NCI-H1436 (cell line): ENCODE measurements around the gene RC3H2.
"Not testable (repeated sequence)": the region's sequence is repeated elsewhere in the genome, so short reads cannot be mapped to it uniquely, and the experiment has no call there.

Experiments
- DNase-seq: peaks from one replicate; lab custom pipeline; 2025; lab: John Stamatoyannopoulos, UW

RC3H2 gene

DNA sequence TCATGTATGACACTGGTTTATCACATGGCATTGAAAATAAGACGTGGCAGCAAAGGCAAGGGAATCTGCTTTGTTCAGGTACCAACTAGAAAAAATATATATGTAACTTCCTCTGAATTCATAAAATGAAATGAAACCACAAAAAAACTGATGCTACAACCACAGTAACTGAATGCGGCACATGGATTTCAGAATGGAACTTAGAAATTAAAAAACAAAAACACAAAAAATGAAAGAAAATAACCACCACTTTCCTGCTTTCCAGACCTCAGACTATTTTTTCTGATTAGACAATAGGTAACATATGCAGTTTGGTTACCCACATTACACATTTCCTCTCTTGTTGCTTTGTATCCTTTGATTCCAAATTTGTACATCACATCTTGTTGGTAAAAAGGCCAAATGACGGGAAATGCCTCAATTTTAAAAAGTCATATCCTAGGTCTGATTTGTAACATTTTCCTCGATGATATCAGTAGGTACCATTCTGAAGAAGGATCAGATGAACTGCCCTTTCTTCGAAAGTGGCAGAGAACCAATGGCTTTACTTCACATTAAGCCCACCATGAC is 58.7 kb downstream of the RC3H2 start:
- no peak for DNase-seq

GRCh38 chr9:122845116-122845515 is 60.0 kb downstream of the RC3H2 start:
- DNase-seq = no peak

- no peak for DNase-seq
Measured at GRCh38 chr9:122844137-122844536, 61.0 kb downstream of the RC3H2 start.

DNA sequence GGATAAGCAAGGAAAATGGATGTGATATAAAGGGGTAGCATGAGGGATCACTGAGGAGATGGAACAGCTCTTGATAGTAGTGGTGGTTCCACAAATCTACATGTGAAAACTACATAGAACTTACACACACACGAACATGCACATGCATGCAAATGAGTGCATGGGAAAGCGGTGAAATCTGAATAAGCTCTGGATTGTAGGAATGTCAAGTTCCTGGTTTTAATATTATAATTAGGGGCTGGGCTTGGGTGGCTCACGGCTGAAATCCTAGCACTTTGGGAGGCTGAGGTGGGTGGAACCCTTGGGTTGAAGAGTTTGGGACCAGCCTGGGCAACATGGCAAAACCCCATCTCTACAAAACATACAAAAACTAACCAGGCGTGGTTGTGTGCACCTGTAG is 63.7 kb downstream of the RC3H2 start:
- no peak for DNase-seq

- not testable (repeated sequence) for DNase-seq
Measured at GRCh38 chr9:122838441-122838840, 66.7 kb downstream of the RC3H2 start.

- DNase-seq = no peak
Measured at GRCh38 chr9:122837266-122837850, 67.8 kb downstream of the RC3H2 start.

DNA sequence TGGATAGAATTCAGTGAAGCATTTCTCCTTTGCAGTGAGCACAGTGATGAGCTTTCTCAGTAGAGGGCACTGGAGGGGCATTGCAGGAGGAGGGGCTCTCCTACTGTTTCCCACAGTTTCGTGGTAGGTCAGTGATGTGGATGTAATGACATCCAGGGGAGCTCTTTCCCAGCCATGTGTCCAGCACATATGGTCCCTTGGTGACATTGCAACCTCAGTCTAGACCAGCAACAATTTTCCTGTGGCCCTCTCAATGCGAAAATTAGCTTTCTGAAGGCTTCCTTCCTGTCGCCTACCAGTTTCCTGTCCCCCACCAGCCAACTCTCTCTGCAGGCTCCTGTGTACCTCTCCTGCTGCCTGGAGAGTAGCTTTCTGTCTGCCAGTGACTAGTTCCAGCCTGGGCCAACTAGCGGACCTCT is 69.8 kb downstream of the RC3H2 start:
- DNase-seq = no peak

DNA sequence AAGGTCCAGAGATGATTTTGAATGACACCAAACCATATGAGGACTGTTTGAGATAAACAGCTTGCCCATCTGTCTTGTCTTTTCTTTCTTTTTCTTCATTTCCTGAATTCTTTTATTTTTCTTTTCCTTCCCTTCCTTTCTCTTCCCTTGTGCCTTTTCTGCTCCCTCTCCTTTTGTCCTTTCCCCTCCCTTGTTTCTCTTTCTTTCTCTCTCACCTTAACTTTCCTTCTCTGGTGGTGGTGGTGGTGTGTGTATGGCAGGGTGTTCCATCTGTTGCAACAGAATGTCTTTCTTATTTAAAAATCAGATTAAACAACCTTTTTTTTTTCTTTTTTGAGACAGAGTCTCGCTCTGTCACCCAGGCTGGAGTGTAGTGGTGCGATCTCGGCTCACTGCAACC is 73.0 kb downstream of the RC3H2 start:
- DNase-seq = no peak

DNA sequence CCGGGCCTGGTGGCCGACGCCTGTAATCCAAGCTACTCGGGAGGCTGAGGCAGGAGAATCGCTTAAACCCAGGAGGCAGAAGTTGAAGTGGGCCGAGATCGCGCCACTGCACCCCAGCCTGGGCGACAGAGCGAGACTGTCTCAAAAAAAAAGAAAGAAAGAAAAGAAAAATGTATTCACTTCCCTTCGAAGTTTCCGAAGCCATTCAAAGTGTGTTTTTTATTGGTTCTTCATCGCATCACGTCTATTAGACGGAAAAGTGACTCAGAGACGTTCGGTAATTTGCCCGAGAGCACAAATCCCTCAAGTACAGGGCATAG is 76.2 kb downstream of the RC3H2 start:
- not testable (repeated sequence) for DNase-seq

GRCh38 chr9:122827761-122828093 is 77.4 kb downstream of the RC3H2 start:
- DNase-seq = no peak

DNA sequence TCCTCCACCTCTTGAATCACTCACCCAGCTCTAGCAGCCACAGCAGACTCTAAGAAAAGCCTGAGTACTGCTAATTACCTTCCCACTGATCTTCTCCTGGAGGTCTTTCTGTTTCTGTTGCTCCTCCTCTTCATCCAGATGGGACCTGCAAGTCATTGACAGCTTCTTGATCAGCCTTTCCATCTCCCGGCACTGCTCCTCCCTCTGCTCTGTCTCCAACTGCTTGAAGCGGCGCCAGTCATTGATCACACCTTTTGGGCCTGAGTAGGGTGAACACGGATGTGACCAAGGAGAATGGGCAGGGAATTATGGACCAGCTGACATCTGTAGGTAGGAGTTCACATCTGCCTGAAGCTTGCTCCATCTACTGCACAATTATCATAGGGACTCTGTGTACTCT is 82.2 kb downstream of the RC3H2 start:
- DNase-seq = no peak

DNA sequence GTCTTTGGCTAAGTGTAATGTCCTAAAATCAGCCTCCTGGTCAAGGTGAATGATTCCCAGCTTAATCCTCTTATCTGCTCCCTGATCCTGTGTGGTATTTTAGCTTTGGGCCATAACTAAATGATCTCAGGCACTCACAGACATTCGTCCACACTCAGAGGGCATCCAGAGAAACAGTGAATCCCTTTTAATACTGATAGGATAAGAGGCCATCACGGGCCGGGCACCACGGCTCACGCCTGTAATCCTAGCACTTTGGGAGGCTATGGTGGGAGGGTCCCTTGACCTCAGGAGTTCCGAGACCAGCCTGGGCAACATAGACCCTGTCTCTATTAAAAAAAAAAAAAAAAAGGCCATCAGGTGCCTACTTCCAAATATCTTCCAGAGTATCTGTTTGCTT is 83.1 kb downstream of the RC3H2 start:
- DNase-seq = no peak

- no peak for DNase-seq
Measured at GRCh38 chr9:122821278-122821943, 83.7 kb downstream of the RC3H2 start.

DNA sequence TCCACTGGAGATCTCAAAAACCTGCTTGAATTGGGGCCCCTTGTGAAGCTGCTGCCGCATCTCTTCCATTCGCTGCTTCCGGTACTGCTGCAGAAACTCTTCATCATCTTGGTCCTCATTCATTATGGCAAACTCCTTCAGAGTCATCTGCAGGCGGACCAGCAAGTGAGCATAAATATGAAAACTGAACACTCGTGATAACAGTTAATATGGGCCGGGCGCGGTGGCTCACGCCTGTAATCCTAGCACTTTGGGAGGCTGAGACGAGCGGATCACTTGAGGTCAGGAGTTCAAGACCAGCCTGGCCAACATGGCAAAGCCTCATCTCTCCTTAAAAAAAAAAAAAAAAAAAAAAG is 84.7 kb downstream of the RC3H2 start:
- DNase-seq = no peak

DNA sequence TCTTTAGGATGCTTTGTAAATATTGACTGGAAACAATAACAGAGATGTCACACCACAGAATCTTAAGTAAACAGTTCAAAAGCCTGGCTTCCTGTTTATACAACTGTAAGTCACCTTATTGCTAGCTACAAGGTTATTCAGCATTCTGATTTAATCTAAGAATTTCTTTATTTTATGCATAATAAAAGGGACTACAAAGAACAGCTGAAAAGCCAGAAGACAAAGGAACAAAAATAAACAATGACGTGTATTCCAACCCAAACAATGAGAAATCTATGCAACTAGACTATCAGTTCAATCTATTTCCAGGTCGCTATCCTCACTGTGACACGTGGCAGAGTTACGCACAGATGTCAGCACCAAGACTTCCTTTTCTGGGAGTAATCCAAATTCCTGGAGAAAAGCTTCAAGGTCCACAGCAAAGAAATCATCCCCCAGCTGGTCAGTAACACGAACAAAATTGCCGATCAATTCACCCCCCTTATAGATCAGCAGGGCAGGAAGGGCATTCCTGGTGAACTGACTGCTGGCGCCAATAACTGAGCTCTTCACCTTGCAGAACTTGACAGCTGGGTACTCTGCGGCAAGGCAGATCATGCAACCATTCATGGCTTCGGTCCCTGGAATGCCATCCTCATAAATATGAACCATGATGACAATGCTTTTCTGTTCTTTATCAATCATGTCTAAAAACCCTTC is 85.2 kb downstream of the RC3H2 start:
- DNase-seq = no peak

DNA sequence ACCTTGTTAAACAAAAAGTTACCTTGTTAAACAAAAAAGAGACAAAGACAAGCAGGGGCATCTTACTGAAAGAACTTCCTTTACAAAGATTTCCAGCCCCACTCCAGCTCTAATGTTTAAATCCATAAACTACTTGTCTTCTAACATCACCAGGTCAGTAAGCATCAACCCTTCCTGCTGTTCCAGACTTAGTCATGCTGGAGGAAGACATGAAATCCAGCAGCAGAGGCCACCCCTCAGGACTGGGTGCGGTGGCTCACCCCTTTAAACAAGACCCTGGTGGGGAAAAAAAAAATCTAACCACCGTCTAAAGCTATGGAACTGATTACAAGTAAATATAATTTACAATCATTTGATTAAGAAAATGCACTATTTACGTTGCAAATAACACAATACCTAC is 85.8 kb downstream of the RC3H2 start:
- no peak for DNase-seq

DNA sequence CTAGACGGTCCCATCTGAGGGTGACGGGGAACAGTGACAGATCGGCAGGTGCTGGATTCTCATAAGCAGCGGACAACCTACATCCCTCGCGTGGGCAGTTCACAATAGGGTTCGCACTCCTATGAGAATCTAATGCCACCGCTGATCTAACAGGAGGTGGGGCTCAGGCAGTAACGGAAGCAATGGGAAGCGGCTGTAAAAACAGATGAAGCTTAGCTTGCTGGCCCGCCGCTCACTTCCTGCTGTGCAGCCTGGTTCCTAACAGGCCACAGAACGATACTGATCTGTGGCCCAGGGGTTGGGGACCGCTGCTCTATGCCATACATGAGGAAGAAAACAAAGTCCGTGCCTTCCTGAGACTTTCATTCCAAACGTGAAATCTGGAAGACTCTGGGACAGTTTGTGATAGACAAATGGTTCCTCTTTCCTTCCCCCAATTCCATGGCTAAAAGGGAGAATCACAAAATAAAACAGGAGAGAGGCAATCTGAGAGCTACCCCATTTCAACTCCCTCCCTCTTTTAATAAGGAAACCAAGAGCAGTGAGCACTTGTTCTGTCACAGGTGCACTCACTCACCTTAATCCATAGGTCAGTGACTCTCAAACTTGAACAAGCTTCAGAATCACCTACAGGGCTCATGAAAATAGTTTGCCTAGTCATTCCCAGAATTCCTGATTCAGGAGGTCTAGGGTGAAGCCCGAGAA is 88.8 kb downstream of the RC3H2 start:
- DNase-seq = no peak

DNA sequence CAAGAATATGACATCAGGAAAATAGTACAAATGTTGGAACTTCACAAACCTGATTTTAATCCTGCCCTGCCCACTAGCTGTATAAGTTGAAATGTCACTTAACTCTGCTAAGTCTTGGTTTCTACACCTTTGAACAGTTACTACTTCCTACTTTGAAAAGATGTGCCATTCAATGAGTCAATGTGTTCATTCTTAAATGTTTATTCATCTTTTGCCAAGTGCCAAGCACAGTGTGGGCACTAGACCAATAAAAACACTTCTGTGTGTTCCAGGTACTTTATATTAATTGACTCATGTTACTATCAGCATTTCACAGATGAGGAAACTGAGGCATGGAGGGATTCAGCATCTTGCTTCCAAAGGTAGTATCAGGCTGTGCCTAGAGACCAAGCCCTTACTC is 89.6 kb downstream of the RC3H2 start:
- DNase-seq = no peak

DNA sequence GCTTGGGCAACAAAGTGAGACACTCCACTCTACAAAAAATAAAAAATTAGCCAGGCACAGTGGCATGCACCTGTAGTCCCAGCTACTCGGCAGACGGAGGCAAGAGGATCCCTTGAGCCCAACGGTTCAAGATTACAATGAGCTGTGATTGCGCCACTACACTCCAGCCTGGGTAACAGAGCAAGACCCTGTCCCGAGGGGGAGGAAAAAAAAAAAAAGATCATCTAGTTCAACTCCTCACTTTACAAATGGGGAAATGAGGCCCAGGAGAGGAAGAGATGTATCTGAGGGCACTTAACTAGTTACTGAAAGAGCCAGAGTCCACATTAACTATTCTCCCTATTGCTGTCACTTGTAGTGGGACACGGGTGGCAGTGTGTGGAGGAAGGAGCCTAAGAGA is 90.6 kb downstream of the RC3H2 start:
- DNase-seq = no peak

DNA sequence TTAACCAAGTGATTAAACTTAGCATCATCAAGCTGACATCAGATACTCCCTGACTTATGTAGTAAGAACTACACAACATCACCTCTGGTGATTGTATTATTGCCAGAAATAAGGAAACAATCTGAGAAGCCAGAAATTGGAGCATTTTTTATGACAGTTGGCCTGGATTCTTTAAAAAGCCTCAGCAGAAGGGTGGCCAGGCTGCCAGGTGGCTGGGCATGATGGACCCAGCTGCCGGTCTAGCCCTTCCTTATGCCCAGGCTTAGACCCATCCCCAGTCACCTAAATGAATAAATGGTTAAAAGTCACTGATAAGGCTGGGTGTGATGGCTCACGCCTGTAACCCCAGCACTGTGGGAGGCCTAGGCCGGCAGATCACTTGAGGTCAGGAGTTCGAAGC is 92.4 kb downstream of the RC3H2 start:
- no peak for DNase-seq

GRCh38 chr9:122810306-122810946 is 94.7 kb downstream of the RC3H2 start:
- peak; percentile 78 for DNase-seq

DNA sequence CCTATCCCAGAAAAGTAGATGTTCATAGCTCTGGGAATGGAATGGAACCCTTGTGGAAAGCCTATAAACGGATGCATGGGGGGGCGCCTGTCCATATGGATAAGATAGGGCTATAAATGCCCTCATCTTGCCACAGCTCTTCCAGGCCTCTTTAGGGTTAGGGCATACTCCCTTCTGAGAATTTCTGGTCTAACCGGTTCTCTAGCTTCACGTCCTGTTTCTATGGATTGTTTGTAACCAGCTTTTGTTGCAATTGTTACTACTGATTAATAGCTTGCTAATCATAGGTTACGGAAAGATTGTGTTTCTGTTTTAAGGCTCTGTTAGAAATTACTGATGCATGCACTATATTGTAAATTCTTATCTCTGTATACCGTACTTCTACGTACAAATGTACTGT is 95.9 kb downstream of the RC3H2 start:
- DNase-seq = not testable (repeated sequence)
